D721Med (cell line): ENCODE data around the gene COPA.

Experiments used
- DNase-seq: peaks from one replicate; pipeline ENCODE4 v3.0.0; 2011; ENCODE audit warnings: low spot score; ENCODE audit not compliant: insufficient read length
- FAIRE-seq: peaks from 2 replicates; lab custom pipeline; 2011; peaks lifted over from hg19 to GRCh38; lab: Jason Lieb, UNC
- TF ChIP-seq, protein P1 (sequence below): IDR thresholded peaks from 2 replicates; pipeline ENCODE4 v1.5.1; 2012; ENCODE audit warnings: mild to moderate bottlenecking, control low read depth; ENCODE audit not compliant: insufficient read depth; ENCODE audit errors: missing control alignments

The COPA gene

DNA sequence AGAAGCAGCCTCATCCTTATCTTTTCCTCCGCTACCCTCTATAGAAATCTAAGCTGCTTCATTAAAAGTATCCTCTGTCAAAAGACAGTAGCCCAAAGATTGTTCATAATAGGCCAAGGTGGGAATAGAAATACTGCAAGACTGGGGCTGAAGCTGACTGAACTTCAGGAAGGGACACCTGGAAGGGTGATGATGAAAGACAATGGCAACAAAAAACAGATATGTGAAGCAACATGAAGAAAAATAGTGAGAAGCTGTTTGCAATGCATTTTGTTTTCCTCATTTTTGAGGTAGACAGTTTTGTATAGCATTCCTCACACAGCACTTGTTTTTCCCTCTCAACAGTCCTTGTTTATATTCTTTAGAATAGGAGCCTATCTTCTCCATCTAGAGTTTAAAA is 97.6 kb downstream of the COPA start:
- TF ChIP-seq, protein P1, sequence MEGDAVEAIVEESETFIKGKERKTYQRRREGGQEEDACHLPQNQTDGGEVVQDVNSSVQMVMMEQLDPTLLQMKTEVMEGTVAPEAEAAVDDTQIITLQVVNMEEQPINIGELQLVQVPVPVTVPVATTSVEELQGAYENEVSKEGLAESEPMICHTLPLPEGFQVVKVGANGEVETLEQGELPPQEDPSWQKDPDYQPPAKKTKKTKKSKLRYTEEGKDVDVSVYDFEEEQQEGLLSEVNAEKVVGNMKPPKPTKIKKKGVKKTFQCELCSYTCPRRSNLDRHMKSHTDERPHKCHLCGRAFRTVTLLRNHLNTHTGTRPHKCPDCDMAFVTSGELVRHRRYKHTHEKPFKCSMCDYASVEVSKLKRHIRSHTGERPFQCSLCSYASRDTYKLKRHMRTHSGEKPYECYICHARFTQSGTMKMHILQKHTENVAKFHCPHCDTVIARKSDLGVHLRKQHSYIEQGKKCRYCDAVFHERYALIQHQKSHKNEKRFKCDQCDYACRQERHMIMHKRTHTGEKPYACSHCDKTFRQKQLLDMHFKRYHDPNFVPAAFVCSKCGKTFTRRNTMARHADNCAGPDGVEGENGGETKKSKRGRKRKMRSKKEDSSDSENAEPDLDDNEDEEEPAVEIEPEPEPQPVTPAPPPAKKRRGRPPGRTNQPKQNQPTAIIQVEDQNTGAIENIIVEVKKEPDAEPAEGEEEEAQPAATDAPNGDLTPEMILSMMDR, result no peak
- FAIRE-seq (no peak), DNase-seq (no peak)

GRCh38 chr1:160244209-160244608 is 98.8 kb downstream of the COPA start:
- TF ChIP-seq, protein P1, result no peak
- no peak for DNase-seq
- no peak for FAIRE-seq

DNA sequence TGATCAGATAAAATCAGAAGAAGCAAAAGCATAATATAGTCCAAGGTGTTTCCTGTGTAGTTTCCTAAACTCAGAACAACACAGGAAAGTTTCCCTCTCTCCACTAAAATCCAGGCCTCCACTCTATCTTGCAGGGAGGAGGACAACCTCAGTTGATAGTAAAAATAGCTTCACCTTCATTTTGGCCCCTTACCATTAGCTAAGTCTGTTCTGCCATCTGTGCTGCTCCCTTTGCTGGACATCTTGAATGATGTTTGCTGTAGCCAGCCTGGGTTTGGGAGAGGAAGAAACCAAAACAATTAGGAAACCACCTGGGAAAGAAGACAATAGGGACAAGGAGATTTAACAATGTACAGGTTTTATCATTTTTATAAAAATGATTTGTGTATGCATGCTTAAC is 99.3 kb downstream of the COPA start:
- TF ChIP-seq, protein P1, result no peak
- peak; percentile 16 for FAIRE-seq
- no peak for DNase-seq

DNA sequence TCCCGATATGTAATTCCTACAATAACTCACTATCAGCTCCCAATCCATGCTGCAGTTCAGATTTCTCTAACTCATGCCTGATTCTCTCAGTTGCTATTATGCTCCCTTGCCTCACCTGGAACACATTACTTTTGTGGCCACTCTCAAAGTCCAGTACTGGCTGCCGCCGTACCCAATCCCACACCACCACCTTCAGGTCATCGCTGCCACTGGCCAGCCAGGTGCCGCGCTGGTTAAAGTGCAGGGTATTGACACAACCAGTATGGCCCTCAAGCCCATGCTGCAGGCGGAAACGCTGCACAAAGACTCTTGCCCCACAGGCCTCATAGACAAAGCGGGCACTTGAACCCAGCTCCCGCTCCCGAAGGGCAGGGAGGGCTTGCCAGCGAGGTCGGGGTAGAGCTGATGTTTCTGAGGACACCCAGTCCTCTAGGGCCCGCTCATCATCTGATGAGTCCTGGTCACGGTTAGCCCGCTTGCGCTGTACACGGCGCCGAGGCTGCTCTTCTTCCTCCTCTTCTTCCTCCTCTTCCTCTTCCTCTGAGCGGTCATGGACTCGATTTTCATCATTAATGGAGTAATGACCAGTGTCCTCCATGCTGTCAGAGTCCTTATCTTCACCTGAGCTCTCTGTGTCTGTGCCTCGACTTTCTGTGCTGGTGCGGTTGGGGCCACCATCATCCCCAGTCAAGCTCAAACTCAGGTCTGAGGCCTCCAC is 103.3 kb downstream of the COPA start:
- FAIRE-seq (no peak), DNase-seq (no peak)
- TF ChIP-seq, protein P1, result no peak
